ENCODE results near the gene GLRX5. TPM values are rescaled to one million over a fixed set of nuclear protein-coding genes. Genes with fewer than 3 reads are reported as not detected.
A peak's percentile ranks its signal among the peaks of the same experiment; 100 is the strongest.
"Not testable (repeated sequence)": the region's sequence is repeated elsewhere in the genome, so short reads cannot be mapped to it uniquely, and the experiment has no call there.

GLRX5 gene
- total RNA-seq, 2 experiments from 2014 or later = 30.4 to 34.5 TPM

DNA sequence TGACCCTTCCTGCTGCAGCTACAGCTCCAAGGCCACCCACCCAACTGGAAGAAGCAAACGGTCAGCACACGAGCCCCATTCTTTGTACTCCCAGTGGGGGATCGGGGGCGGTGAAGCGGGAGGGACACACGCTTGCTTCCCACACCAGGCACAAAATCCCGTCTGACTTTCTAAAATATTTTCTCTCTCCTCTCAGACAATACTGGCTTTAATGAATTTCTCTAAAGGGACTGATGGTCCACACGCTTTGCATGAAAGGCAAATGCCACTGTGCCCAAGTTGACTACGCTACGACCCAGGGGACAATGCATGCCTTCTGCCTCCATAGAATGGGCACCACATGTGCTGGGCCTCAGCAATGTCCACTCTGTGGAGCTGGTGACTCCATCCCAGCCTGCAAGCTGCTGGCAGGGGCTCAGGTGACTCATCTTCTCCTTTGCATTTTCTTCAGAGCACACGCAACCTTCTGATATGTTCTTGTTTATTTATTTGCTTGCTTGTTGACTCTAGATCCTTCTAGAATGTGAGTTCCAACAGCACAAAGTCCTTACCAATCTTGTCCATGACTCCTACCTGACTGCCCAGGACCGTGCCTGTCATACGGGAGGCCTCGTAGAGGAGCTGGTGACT lies 34.0 kb upstream of the GLRX5 start:
- Mint-ChIP-seq H3K36me3 (ENCODE audit: low read depth) (peaks cover 45% of the 10 kb centered on the region), H3K4me1 (peaks cover 84% of the 10 kb centered on the region), H3K9me3 (no peaks in the 10 kb centered on the region), H3K27ac (peak overlapping the region; percentile 7), H3K4me3 (no peak overlapping the region), H3K27me3 (no peaks in the 10 kb centered on the region)
- no peak for DNase-seq
- ChIA-PET POLR2A (interaction anchor here (0.9 to 7.5 kb wide), 3 partner anchors 14 to 26 kb away, joined by 3 to 58 read pairs (median 29); partner anchors contain the start of gene SYNE3), CTCF (interaction anchor here (1.5 kb wide), 1 partner anchor 26 kb away, joined by 5 read pairs; no protein-coding TSS in a partner anchor)

DNA sequence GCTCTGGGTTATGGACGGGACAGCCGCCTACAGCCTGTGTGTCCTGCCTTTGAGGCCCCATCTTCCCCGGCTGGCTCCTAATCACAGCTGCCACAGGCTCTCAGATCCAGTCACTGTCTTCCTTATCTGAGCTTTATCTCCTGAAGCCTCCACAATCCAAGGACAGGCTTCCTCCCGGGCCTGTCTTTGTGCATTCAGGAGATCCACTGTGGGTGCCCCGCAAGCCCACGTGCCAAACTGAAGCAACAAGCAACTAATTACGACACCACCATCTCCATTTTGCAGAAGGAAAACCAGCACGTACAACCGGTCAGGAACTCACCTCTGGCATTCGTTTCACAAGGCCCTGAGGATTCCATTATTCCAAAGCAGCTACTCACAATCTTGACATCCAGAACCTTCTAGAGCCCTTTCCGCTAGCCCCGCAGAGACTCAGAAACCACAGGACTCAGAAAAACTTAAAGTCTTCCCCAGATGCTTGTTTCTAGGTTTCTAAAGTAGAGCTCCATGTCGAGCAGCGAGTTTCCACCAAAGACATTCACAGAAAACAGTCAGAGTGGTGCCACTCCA lies 32.4 kb upstream of the GLRX5 start:
- Mint-ChIP-seq H3K27ac (peak overlapping the region; percentile 44), H3K27me3 (no peaks in the 10 kb centered on the region), H3K9me3 (no peaks in the 10 kb centered on the region), H3K4me1 (peaks cover 84% of the 10 kb centered on the region), H3K36me3 (ENCODE audit: low read depth) (peaks cover 59% of the 10 kb centered on the region), H3K4me3 (no peak overlapping the region)
- ChIA-PET POLR2A (interaction anchor here (4.9 to 7.5 kb wide), 3 partner anchors 12 to 21 kb away, joined by 25 to 58 read pairs (median 29); partner anchors contain the start of gene SYNE3), CTCF (interaction anchor here (0.6 to 3.3 kb wide), 5 partner anchors 10 to 59 kb away, joined by 3 to 17 read pairs (median 4); no protein-coding TSS in a partner anchor)
- no peak for DNase-seq

GRCh38 chr14:95503365-95504134 lies 31.3 kb upstream of the GLRX5 start:
- H3K36me3 Mint-ChIP-seq (ENCODE audit: low read depth) = peaks cover 65% of the 10 kb centered on the region
- H3K4me3 Mint-ChIP-seq = no peak overlapping the region
- H3K27ac Mint-ChIP-seq = peak overlapping the region; percentile 49
- no peaks in the 10 kb centered on the region for H3K27me3 Mint-ChIP-seq
- no peaks in the 10 kb centered on the region for H3K9me3 Mint-ChIP-seq
- ChIA-PET CTCF (interaction anchor here (0.6 to 3.3 kb wide), 8 partner anchors 11 to 61 kb away, joined by 3 to 17 read pairs (median 4); no protein-coding TSS in a partner anchor), POLR2A (interaction anchor here (0.9 to 7.5 kb wide), 8 partner anchors 9 to 30 kb away, joined by 3 to 58 read pairs (median 11); partner anchors contain the start of gene SYNE3)
- peaks cover 88% of the 10 kb centered on the region for H3K4me1 Mint-ChIP-seq
- no peak for DNase-seq

DNA sequence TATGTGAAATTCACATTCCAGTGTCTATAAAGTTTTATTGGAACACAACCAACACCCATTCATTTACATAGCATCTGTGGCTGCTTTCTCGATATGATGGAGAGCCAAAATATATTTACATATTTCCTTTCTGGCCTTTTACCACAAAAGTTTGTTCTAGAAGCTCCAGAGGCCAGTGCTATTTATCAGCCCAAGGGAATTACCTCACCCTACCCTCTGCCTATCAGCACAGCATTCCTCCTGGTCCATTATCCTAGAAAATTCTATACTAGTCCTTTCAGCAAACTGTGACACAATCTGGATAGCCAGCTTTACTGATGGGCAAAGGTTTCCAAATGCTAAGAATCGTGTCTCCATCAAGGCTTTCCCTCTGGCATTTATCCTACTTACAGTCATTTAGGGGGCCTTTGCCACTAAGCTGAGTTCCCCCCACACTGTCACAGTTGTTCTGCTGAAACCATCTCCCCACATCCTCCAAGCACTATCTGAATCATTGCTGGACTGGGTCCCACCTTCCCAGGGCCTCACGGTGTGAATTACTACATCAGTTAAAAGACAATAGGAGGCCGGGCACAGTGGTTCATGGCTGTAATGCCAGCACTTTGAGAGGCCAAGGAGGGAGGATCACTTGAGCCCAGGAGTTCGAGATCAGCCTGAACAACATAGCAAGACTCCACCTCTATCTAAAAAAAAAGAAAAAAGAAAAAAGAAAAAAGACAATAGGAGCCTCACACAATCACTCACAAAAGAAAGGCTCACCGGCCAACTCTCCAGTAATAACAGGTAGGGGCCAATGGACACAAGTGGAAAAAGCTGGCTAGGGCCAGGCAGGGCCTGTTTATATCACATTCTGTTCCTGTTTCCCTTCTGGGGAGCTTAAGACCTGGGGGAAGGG lies 30.5 kb upstream of the GLRX5 start:
- H3K9me3 Mint-ChIP-seq = no peaks in the 10 kb centered on the region
- H3K4me1 Mint-ChIP-seq = peaks cover 84% of the 10 kb centered on the region
- H3K4me3 Mint-ChIP-seq = peak overlapping the region; percentile 3
- no peaks in the 10 kb centered on the region for H3K27me3 Mint-ChIP-seq
- H3K27ac Mint-ChIP-seq = peak overlapping the region; percentile 80
- ChIA-PET CTCF (interaction anchor here (0.9 to 3.3 kb wide), 5 partner anchors 11 to 62 kb away, joined by 3 to 17 read pairs (median 5); no protein-coding TSS in a partner anchor), POLR2A (interaction anchor here (0.6 to 7.5 kb wide), 12 partner anchors 9 to 29 kb away, joined by 3 to 58 read pairs (median 4); partner anchors contain the start of gene SYNE3)
- peaks cover 64% of the 10 kb centered on the region for H3K36me3 Mint-ChIP-seq (ENCODE audit: low read depth)
- DNase-seq = peak; percentile 33

GRCh38 chr14:95505030-95505589 lies 29.7 kb upstream of the GLRX5 start:
- H3K9me3 Mint-ChIP-seq = no peaks in the 10 kb centered on the region
- CTCF ChIA-PET = interaction anchor here (0.7 to 3.3 kb wide), 5 partner anchors 13 to 63 kb away, joined by 3 to 17 read pairs (median 4); no protein-coding TSS in a partner anchor
- H3K4me3 Mint-ChIP-seq = no peak overlapping the region
- POLR2A ChIA-PET = interaction anchor here (0.6 to 7.5 kb wide), 10 partner anchors 10 to 58 kb away, joined by 3 to 58 read pairs (median 4); partner anchors contain the start of gene SYNE3
- H3K4me1 Mint-ChIP-seq = peaks cover 87% of the 10 kb centered on the region
- H3K36me3 Mint-ChIP-seq (ENCODE audit: low read depth) = peaks cover 66% of the 10 kb centered on the region
- DNase-seq = no peak
- peak overlapping the region; percentile 80 for H3K27ac Mint-ChIP-seq
- no peaks in the 10 kb centered on the region for H3K27me3 Mint-ChIP-seq

GRCh38 chr14:95507174-95507573 lies 27.7 kb upstream of the GLRX5 start:
- DNase-seq = no peak
- no peak overlapping the region for H3K4me3 Mint-ChIP-seq
- H3K27me3 Mint-ChIP-seq = no peaks in the 10 kb centered on the region
- peaks cover 85% of the 10 kb centered on the region for H3K4me1 Mint-ChIP-seq
- H3K9me3 Mint-ChIP-seq = no peaks in the 10 kb centered on the region
- H3K27ac Mint-ChIP-seq = peak overlapping the region; percentile 67
- CTCF ChIA-PET = interaction anchor here (0.9 to 1.6 kb wide), 2 partner anchors 20 to 65 kb away, joined by 3 to 4 read pairs; no protein-coding TSS in a partner anchor
- H3K36me3 Mint-ChIP-seq (ENCODE audit: low read depth) = peaks cover 69% of the 10 kb centered on the region
- POLR2A ChIA-PET = interaction anchor here (1.8 to 7.5 kb wide), 3 partner anchors 8 to 17 kb away, joined by 6 to 58 read pairs (median 25); partner anchors contain the start of gene SYNE3

GRCh38 chr14:95507701-95508103 lies 27.1 kb upstream of the GLRX5 start:
- DNase-seq = peak; percentile 39
- ChIA-PET POLR2A (interaction anchor here (1.0 to 1.8 kb wide), 4 partner anchors 9 to 27 kb away, joined by 3 to 6 read pairs (median 5); partner anchors contain the start of genes GLRX5 and SYNE3), CTCF (interaction anchor here (1.1 to 1.6 kb wide), 3 partner anchors 12 to 65 kb away, joined by 3 to 7 read pairs (median 4); partner anchors contain the start of gene GLRX5)
- peaks cover 66% of the 10 kb centered on the region for H3K36me3 Mint-ChIP-seq (ENCODE audit: low read depth)
- peaks cover 81% of the 10 kb centered on the region for H3K4me1 Mint-ChIP-seq
- H3K9me3 Mint-ChIP-seq = no peaks in the 10 kb centered on the region
- H3K4me3 Mint-ChIP-seq = no peak overlapping the region
- H3K27ac Mint-ChIP-seq = peak overlapping the region; percentile 67
- H3K27me3 Mint-ChIP-seq = no peaks in the 10 kb centered on the region

DNA sequence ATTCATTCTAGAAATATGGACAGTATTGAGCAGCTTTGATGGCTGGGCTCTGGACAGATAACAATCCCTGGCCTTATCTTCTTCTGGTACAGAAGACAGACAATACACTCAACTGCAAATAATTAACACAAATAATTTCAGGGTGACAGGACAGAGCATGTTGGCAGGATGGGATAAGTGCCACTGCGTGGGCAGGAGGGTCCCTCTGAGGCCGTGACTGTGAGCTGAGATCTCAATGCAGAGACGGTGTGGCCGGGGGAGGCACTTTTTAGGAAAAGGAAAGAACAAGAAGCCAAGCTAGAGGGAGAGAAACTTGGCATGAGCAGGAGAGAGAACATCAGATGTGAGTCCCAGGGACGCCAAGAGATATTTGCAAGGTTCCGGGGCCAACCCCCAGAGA lies 26.5 kb upstream of the GLRX5 start:
- Mint-ChIP-seq H3K36me3 (ENCODE audit: low read depth) (peaks cover 71% of the 10 kb centered on the region), H3K4me1 (peaks cover 82% of the 10 kb centered on the region), H3K4me3 (no peak overlapping the region), H3K27me3 (no peaks in the 10 kb centered on the region), H3K9me3 (no peaks in the 10 kb centered on the region), H3K27ac (peak overlapping the region; percentile 67)
- DNase-seq = no peak
- ChIA-PET POLR2A (interaction anchor here (1.0 to 1.8 kb wide), 5 partner anchors 8 to 27 kb away, joined by 3 to 6 read pairs (median 6); partner anchors contain the start of genes GLRX5 and SYNE3), CTCF (interaction anchor here (1.1 to 1.6 kb wide), 4 partner anchors 12 to 66 kb away, joined by 3 to 7 read pairs (median 4); partner anchors contain the start of gene GLRX5)

DNA sequence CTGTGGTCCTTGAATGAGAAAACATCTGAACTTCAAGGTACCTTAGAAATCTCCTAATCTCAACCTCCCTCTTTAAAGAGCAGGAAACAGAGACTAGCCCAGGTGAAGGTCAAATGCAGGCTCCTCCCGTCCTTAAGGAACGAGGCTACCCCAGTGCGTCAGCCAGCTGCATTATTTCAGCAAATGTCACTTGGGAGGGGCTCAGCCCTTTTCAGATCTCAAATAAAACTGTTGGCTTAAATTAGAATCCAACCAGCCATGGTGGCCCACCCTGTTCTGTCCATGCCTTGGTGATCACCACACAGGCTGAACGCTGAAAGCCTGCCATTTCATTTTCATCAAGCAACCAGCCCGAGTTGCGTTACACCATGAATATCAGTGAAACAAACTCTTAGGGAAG lies 25.4 kb upstream of the GLRX5 start:
- DNase-seq = no peak
- peaks cover 71% of the 10 kb centered on the region for H3K36me3 Mint-ChIP-seq (ENCODE audit: low read depth)
- ChIA-PET POLR2A (no interaction called here), CTCF (no interaction called here)
- H3K27me3 Mint-ChIP-seq = no peaks in the 10 kb centered on the region
- H3K27ac Mint-ChIP-seq = no peak overlapping the region
- H3K9me3 Mint-ChIP-seq = no peaks in the 10 kb centered on the region
- peaks cover 83% of the 10 kb centered on the region for H3K4me1 Mint-ChIP-seq
- no peak overlapping the region for H3K4me3 Mint-ChIP-seq

- H3K27me3 Mint-ChIP-seq, H3K9me3 Mint-ChIP-seq, DNase-seq, H3K4me3 Mint-ChIP-seq, CTCF ChIA-PET: not testable (repeated sequence)
- Mint-ChIP-seq H3K27ac (peak overlapping the region; percentile 51), H3K36me3 (ENCODE audit: low read depth) (peaks cover 71% of the 10 kb centered on the region), H3K4me1 (peaks cover 83% of the 10 kb centered on the region)
- POLR2A ChIA-PET = interaction anchor here (1.2 kb wide), 1 partner anchor 24 kb away, joined by 4 read pairs; no protein-coding TSS in a partner anchor
Measured at GRCh38 chr14:95510344-95510743, 24.5 kb upstream of the GLRX5 start.

DNA sequence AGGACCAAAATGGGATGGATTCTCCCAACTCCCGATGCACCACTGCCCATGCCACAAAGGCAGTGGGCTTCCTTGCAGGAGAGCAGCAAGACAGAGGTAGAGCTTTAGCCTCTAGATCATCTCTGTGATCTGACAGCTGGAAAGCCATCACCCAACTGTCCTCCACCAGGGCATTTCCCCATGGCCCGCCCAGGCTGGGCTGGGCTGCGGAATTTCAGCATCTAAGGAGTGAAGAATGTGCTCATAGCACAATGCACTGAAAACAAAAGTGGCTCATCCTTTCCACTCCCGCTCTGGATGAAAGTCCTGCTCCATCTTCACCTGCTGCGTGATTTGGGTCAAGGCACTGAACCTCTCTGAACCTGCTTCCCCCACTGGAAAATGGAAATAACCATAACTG lies 24.0 kb upstream of the GLRX5 start:
- DNase-seq = no peak
- Mint-ChIP-seq H3K4me1 (peaks cover 81% of the 10 kb centered on the region), H3K36me3 (ENCODE audit: low read depth) (peaks cover 71% of the 10 kb centered on the region), H3K27me3 (no peaks in the 10 kb centered on the region), H3K9me3 (no peaks in the 10 kb centered on the region), H3K27ac (no peak overlapping the region), H3K4me3 (no peak overlapping the region)
- ChIA-PET POLR2A (interaction anchor here (0.6 to 1.2 kb wide), 2 partner anchors 8 to 23 kb away, joined by 3 to 4 read pairs; no protein-coding TSS in a partner anchor), CTCF (interaction anchor here (1.2 kb wide), 1 partner anchor 16 kb away, joined by 3 read pairs; no protein-coding TSS in a partner anchor)

All from activated CD4-positive, alpha-beta memory T cell treated with anti-CD3 and anti-CD28 coated beads, Interleukin-2, amount 10 ng/mL, durations not matched to agents 7 days and 5 days (primary cell).